Medulla oblongata (tissue), 1 donor: ENCODE results near the gene CIB1.
"Not testable (repeated sequence)": the region's sequence is repeated elsewhere in the genome, so short reads cannot be mapped to it uniquely, and the experiment has no call there.

ENCODE experiments used
- DNase-seq: peaks from one replicate; pipeline ENCODE4 v3.0.0-alpha.2; 2015; ENCODE audit errors: extremely low spot score

Gene CIB1

DNA sequence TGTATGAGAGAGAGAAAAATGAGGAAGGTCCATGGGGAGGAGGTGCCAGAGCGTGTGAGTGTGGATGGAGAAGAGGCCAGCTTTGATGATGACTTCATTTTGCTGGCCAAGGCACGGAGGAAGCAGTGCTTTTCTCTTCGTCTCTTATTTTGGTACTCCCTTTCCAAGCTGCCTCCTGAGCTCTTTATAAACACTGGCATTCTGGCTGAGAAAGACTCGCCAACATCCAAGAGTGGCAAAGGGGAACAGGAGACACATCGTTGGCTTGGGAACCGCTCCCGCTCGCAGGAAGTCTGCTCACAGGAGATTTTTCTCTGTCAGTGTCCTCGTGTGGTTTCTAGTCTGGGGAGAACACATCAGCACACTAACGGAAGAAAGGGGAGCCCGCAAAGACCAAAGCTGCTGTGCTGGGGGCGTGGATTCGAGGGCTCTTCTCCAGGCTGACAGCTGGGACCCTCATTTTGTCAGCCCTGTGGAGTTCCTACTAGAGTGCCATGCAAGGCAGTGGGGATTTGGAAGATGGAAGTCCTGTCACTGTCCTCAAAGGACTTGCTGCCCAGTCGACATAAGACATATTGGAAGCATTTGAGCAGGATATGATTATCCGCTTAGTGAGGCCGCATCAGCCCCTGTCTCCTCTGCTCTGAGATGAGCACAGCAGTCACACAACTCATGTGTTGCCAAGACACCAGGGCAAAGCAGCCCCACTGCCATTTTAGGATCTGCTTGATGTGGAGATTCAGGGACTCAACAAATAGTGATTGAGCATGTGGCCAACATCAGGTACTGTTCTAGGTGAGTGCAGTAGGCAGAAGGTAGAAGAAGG, 40.6 kb downstream of the CIB1 start:
- DNase-seq: peak; percentile 83

DNA sequence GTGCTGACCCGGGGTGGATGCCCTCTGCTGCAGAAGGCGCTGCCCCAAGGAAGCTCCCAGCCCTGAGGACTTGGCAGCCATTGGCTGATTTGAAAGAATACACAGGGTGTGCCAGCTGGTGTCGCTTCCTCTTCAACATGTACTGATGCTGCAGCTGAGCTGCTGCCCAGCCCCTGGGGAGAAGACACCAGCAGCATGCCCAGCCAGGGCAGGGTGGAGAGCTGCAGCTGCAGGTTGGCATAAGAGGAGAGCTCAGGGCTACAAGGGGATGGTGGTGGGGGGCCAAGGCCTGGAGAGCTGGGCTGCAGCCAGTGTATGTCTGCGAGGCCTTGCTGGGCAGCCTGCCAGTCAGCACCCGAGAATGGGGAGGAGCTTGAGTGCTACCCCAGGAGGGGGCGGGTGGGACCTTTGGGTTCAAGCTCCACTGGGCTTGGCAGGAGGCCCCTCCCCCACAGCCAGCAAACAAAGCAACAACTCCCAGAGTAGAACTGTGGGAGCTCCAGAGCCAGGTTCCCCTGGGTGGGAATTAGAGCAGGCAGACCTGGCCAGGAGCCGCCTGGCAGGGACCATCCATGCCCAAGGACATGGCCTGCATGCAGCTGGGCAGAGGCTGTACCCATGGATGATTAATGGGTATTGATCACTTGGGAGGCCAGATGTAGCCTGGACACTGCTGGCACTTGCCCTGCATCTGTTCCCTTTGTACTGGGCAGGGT, 41.8 kb downstream of the CIB1 start:
- peak; percentile 90 for DNase-seq

DNA sequence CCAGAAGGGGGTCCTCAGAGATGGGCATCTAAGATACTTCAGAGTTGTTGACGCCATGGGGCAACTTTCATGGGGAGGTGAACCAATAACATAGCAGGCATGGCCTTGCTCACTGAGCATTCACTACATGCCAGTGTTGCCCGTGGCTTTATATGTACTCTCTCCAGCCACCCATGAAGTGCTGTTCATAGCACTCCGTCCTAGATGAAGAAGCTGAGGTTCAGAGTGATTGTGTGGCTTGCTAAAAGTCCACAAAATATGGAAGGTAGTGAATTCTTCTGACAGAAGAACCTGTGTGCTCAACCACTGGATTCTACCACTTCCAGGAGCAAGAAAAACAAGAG, 42.4 kb downstream of the CIB1 start:
- no peak for DNase-seq

DNA sequence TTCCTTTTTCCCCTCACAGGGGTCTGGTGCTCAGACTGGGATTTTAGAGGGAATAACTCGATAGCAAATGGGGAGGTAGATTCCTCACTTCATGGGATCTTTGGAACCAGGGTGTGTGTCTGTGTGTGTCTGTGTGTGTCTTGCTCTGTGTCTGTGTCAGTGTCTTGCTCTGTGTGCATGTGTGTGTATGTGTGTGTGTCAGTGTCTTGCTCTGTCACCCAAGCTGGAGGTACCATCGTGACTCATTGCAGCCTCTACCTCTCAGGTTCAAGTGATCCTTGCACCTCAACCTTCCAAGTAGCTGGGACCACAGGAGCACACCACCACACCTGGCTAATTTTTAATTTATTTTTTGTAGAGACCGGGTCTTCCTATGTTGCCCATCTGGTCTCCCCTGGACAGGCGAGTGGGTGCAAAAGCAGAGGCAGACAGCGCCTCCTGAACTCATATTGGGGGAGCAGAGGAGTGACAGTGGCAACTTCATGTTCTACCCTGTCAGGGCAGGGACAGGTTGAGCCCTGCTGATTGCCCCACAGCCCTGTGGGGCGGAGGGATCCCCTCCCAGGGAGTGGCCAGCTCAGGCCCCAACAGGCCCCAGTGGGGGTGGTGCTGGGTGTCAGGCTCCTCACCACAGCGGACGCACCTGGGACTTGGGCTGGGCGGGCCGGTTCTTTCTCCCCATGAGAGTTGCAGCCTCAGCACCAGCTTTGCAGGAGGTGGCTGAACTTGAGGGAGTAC, 43.0 kb downstream of the CIB1 start:
- DNase-seq: no peak

DNA sequence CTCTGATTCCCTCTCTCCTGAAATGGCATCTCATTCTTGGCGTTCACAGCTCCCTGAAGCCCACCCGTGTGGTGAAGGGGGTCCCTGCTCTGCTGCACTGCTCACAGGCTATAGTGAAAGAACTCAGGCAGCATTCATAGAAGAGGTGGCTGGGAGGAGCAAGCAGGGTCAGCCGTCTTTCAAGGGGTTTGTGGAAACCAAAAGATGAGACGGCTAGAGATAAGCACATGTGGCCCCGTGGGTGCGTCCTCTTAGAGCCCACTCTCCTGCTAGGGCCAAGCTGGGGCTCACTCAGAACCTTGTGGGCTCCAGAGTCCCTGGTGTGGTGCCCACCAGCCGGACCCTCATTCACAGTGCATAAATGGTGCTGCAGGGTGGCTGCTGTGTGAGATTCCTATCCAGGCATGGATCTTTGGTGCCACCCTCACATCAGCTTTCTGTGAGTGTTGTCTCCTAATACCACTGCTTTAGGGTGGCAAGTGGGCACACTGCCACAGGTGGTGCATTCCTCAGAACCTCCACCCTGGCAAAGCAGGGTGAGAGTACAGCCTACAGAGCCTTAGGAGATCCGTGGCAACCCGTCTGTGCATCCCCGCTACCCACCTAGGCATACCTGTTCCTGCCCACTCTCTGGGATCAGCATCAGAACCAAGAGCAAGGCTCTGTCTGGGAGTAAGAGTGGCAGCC, 43.8 kb downstream of the CIB1 start:
- no peak for DNase-seq

DNA sequence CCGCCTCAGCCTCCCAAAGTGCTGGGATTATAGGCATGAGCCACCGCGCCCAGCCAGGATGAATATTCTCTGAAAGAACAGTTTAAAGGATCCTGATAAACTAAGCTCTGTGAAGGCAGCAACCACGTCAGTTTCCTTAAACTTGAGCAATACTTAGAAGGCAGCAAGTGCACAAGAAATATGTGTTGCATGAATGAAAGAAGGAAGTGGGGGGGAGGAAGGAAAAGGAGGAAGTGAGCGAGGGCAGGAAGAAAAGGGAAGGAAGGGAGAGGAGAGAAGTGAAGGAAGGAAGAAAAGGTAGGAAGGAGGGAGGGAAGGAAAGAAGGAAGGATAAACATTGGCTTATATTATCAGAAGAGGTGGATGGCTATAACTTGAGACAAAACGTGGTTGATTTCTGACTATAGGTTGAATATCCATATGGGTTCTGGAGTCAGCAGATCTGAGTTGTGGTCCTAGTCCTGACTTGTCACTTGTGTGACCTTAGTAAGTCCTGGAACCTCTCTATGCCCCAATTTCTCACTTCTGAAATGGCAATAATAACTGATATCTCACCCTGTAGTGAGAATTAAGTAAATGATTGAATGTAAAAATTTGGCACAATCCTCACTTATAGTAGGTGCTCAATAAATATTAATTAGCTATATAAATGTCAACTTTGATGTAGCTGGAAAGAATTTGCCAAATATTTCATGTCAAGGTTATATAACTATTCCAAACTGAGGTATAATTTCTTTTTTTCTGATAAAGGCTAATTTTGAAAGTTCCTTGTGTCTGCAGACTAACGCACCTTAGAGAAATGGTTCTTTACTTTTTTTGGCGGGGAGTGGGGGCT, 44.6 kb downstream of the CIB1 start:
- DNase-seq: no peak

DNA sequence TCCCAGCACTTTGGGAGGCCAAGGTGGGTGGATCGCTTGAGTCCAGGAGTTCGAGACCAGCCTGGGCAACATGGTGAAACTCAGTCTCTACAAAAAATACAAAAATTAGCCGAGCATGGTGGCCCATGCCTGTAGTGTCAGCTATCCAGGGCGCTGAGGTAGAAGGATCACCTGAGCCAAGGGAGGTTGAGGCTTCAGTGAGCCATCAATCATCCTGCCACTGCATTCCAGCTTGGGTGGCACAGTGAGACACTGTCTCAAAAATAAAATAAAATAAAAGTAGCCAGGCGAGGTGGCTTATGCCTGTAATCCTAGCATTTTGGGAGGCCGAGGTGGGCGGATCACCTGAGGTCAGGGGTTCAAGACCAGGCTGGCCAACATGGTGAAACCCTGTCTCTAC, 45.7 kb downstream of the CIB1 start:
- DNase-seq: not testable (repeated sequence)

DNA sequence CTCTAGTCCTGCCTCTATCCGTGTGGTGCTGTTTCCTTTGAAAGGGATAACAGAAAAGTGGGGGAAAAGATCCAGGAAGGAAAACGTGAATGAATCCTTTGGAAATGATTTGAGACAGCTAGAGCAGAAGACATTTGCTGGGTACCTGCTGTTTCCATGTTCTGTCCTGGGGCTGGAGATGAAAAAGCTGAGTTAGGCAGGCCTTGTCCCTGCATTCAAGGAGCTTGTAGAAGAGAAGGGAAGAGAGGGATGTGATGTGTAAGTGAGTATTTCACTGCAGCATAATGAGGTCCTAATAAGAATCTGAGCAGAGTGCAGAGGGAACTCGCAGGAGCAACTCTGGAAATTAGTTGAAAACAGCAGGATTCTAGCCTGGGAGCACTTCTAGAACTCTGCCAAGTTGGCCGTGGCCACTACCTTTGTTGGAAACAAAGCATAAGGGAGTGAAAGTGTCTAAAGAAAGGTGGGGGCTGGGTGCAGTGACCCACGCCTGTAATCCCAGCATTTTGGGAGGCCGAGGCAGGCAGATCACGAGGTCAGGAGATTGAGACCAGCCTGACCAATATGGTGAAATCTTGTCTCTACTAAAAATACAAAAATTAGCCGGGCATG, 46.4 kb downstream of the CIB1 start:
- peak; percentile 34 for DNase-seq

DNA sequence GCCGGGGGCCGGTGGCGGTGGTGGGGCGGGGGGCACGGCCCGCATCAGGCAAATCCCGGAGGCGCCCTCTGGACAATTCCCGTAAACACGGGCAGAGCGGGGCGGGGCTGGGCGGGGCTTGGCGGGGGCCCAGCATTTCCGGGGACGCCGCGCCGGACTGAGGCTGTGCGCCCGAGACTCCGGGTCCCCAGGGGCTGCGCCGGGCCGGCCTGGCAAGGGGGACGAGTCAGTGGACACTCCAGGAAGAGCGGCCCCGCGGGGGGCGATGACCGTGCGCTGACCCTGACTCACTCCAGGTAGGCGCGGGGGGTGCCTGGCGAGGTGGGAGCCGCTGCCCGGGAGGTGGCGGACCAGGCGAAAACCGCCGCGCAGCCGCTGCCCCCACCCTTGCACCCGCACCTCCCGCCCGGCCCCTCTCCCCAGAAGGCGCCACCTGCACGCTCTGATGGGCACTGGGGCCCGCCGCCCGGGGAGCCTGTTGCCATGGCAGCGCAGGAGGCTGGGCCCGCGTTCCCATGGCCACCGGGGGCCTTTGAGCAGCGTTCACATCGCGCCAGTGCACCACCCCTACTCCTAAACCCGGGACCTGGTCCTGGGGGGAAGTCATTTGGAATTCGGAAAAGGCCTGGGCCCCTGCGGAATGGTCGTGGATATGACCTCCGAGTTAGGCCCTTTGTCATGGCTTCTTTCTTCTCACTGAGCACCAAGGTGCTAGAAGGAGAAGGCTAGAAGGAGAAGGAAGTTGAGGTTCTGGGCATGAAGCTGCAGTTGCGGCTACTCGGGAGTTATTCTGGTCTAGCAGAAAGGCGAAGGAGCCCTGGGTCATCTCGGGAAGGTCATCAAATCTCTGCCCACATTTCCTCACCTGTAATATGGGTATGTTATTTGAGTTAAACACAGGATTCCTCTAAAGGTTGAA, 48.7 kb downstream of the CIB1 start:
- peak; percentile 68 for DNase-seq

DNA sequence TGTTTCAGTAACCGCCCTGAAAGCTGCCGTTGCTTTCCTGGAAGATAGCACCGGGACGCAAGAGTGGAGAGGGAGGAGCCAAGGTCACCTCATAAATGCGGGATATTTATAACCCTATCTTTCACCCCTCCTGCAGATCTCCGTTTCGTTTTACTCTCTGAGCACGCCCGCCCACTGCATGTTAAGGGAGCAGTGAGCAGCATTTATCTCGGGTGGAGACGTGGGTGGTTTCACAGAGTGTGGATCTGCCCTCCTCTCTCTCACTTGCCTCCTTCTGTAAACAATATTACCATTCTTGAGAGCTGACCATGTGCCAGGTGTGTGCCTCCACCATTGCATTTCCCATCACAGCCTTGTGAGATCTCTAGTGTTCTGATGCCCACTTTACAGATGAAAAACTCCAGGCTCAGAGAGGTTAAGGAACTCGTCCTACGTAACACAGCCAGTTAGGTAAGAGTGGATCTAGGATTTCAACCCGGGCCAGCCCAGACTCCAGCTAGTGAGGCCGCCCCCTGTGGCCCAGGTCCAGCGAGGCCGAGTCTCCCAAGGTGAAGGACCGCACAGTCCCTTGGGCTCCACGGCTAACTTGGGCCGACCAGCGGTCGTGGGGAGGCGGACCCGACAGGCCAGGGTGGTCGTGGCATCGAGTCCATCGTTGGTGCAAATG, 49.5 kb downstream of the CIB1 start:
- peak; percentile 60 for DNase-seq

DNA sequence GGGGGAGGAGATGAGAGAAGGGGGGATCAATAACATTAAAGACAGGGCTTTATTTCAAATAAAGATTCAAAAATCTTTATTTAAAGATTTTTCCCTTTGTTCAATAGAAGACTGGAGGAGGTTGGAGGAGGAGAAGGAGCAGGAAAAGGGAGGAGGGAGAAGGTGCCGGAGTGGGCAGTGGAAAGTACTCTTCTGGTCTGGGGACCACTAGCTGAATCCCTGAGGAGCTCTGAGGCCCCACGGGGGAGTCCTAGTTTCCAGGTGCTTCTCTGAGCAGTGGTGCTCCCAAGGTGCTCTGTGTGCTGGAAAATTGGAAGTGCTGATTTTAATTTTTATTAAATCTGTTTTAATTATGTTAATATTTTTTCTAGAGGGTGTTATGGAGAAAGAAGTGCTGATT, 52.0 kb downstream of the CIB1 start:
- no peak for DNase-seq
